SW480 (cell line): Measurements from ENCODE around the gene GNPTG.
A peak's percentile ranks its signal among the peaks of the same experiment; 100 is the strongest.

ENCODE experiments used
- DNase-seq: peaks from one replicate; pipeline ENCODE4 v3.0.0-alpha.2; 2016; ENCODE audit warnings: low spot score

Gene GNPTG

GRCh38 chr16:1394367-1394951 lies 42.7 kb downstream of the GNPTG start:
- DNase-seq = no peak

GRCh38 chr16:1395444-1396031 lies 43.8 kb downstream of the GNPTG start:
- no peak for DNase-seq

- no peak for DNase-seq
These were observed 46.0 kb downstream of the GNPTG start for GRCh38 chr16:1397779-1398178.

- no peak for DNase-seq
These were observed 46.6 kb downstream of the GNPTG start for GRCh38 chr16:1398351-1398750.

- no peak for DNase-seq
These were observed 47.3 kb downstream of the GNPTG start for GRCh38 chr16:1398826-1399581.

- DNase-seq = no peak
These were observed 49.5 kb downstream of the GNPTG start for GRCh38 chr16:1401061-1401757.

- no peak for DNase-seq
These were observed 50.0 kb downstream of the GNPTG start for GRCh38 chr16:1401758-1402154.

- no peak for DNase-seq
These were observed 51.3 kb downstream of the GNPTG start for GRCh38 chr16:1403036-1403435.

GRCh38 chr16:1403733-1404132 lies 52.0 kb downstream of the GNPTG start:
- no peak for DNase-seq

- no peak for DNase-seq
These were observed 56.0 kb downstream of the GNPTG start for GRCh38 chr16:1407753-1408152.

- peak; percentile 73 for DNase-seq
These were observed 56.6 kb downstream of the GNPTG start for GRCh38 chr16:1408171-1408837.

- DNase-seq = no peak
These were observed 61.1 kb downstream of the GNPTG start for GRCh38 chr16:1412847-1413246.
